OCI-LY1 (cell line): ENCODE measurements around the gene SENP8.

Experiments
- H2AFZ ChIP-seq: fragments of 200-600 bp; sonication (generic), shearing (Covaris generic); 2 replicates; pipeline ENCODE4 v1.6.0; 2014; ENCODE audit warnings: antibody characterized with exemption, mild to moderate bottlenecking, low read length
- H3F3A ChIP-seq: fragments of 200-600 bp; sonication (generic), shearing (Covaris generic); 2 replicates; pipeline ENCODE4 v1.6.0; 2014; ENCODE audit warnings: mild to moderate bottlenecking, antibody characterized with exemption, low read length, moderate library complexity; ENCODE audit not compliant: insufficient read depth
- H3K27ac ChIP-seq: fragments of 200-600 bp; sonication (generic); 2 replicates; pipeline ENCODE4 v1.5.1; 2014; ENCODE audit warnings: low read length, mixed run types, mild to moderate bottlenecking, low read depth; ENCODE audit not compliant: poor library complexity, severe bottlenecking
- H3K27me3 ChIP-seq: fragments of 200-600 bp; sonication (generic); 2 replicates; pipeline ENCODE4 v1.6.0; 2014; ENCODE audit warnings: antibody characterized with exemption, mild to moderate bottlenecking, low read length, moderate library complexity; ENCODE audit not compliant: insufficient read depth
- H3K36me3 ChIP-seq: fragments of 200-600 bp; sonication (generic); 2 replicates; pipeline ENCODE4 v1.6.1; 2014; ENCODE audit warnings: mild to moderate bottlenecking, antibody characterized with exemption, low read length, moderate library complexity, mixed read lengths; ENCODE audit not compliant: insufficient read depth
- H3K4me1 ChIP-seq: fragments of 200-600 bp; sonication (generic); 2 replicates; pipeline ENCODE4 v1.5.1; 2014; ENCODE audit warnings: mild to moderate bottlenecking, low read length, moderate library complexity; ENCODE audit not compliant: insufficient read depth, severe bottlenecking
- H3K4me2 ChIP-seq: fragments of 200-600 bp; sonication (generic), shearing (Covaris generic); 2 replicates; pipeline ENCODE4 v1.6.1; 2014; ENCODE audit warnings: low read length
- H3K4me3 ChIP-seq: fragments of 200-600 bp; sonication (generic); 2 replicates; pipeline ENCODE4 v1.5.1; 2014; ENCODE audit warnings: low read length, low read depth, mild to moderate bottlenecking, mixed read lengths; ENCODE audit not compliant: poor library complexity, severe bottlenecking
- H3K79me2 ChIP-seq: fragments of 200-600 bp; shearing (Covaris generic); 2 replicates; pipeline ENCODE4 v1.6.1; 2016; ENCODE audit warnings: mixed run types, low read length, mixed read lengths; ENCODE audit not compliant: insufficient read depth
- H3K9ac ChIP-seq: fragments of 200-600 bp; sonication (generic), shearing (Covaris generic); 2 replicates; pipeline ENCODE4 v1.6.1; 2014; ENCODE audit warnings: mild to moderate bottlenecking, low read length, mixed read lengths
- H3K9me2 ChIP-seq: fragments of 200-600 bp; sonication (generic), shearing (Covaris generic); 2 replicates; pipeline ENCODE4 v1.6.1; 2014; ENCODE audit warnings: low read depth, mild to moderate bottlenecking, low read length, mixed read lengths
- H3K9me3 ChIP-seq: fragments of 200-600 bp; shearing (Covaris generic); 2 replicates; pipeline ENCODE4 v1.6.1; 2014; ENCODE audit warnings: low read length, mixed read lengths
- H4K20me1 ChIP-seq: fragments of 200-600 bp; sonication (generic), shearing (Covaris generic); 2 replicates; pipeline ENCODE4 v1.6.0; 2016; ENCODE audit warnings: mild to moderate bottlenecking, low read length; ENCODE audit not compliant: insufficient read depth
- EZH2 ChIP-seq: fragments of 200-600 bp; sonication (generic), shearing (Covaris generic); IDR thresholded peaks from 2 replicates; pipeline ENCODE4 v1.8.0; 2017; ENCODE audit warnings: borderline replicate concordance, mixed run types, mild to moderate bottlenecking, antibody characterized with exemption, low read length, moderate library complexity, mixed read lengths
- TF ChIP-seq, protein P1 (sequence below): fragments of 200-600 bp; sonication (generic), shearing (Covaris generic); IDR thresholded peaks from 2 replicates; pipeline ENCODE4 v1.5.1; 2017; ENCODE audit warnings: mild to moderate bottlenecking, antibody characterized with exemption, low read length, moderate library complexity, mixed read lengths

The SENP8 gene

DNA sequence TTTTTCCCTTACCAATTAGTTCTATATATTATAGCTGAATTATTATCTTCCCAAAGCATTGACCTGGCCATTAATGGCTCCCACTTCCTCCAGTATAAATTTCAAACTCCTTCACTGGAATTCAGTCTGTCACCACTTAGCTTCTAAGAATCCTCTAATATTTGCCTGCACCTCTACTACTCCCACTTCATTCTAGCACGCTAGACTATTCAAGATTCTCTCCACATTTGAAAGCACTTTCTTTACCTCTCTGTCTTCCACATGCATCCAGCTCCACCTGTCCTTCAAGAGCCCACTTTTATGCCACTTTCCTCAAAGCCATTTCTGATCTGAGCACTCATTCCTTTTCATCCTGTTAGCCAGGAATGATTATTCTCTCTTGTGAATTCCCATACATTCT, 15.0 kb downstream of the SENP8 start:
- Histone ChIP-seq H3K4me1 (peaks cover 41% of the 10 kb centered on the region), H3K9me3 (no peaks in the 10 kb centered on the region), H3F3A (no peaks in the 10 kb centered on the region), H2AFZ (no peak overlapping the region), H3K4me3 (no peak overlapping the region), H3K4me2 (no peak overlapping the region), H4K20me1 (no peaks in the 10 kb centered on the region), H3K9me2 (no peaks in the 10 kb centered on the region), H3K79me2 (no peaks in the 10 kb centered on the region), H3K9ac (no peak overlapping the region), H3K27me3 (no peaks in the 10 kb centered on the region), H3K27ac (no peak overlapping the region), H3K36me3 (no peaks in the 10 kb centered on the region)
- TF ChIP-seq, protein P1, sequence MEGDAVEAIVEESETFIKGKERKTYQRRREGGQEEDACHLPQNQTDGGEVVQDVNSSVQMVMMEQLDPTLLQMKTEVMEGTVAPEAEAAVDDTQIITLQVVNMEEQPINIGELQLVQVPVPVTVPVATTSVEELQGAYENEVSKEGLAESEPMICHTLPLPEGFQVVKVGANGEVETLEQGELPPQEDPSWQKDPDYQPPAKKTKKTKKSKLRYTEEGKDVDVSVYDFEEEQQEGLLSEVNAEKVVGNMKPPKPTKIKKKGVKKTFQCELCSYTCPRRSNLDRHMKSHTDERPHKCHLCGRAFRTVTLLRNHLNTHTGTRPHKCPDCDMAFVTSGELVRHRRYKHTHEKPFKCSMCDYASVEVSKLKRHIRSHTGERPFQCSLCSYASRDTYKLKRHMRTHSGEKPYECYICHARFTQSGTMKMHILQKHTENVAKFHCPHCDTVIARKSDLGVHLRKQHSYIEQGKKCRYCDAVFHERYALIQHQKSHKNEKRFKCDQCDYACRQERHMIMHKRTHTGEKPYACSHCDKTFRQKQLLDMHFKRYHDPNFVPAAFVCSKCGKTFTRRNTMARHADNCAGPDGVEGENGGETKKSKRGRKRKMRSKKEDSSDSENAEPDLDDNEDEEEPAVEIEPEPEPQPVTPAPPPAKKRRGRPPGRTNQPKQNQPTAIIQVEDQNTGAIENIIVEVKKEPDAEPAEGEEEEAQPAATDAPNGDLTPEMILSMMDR, result no peak
- no peak for TF ChIP-seq EZH2

DNA sequence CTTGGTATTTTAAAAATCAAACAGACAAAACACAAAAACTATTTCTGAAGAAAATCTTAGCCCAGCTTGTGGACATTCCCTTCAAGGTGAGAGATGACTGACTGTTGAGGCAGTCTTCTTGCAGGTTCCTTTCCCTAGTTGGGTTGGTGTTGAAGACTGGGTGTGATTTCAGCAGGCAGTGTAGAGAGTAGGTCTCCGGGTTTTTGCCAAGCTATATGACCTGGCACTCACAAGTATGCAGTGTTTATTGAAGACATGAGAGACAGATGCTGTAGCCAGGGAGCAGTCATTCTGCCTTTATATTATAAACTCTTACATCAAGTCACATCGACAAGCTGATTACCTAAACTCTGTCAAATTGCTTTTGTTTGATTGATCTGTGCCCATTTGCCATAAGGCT, 17.5 kb downstream of the SENP8 start:
- Histone ChIP-seq H3K27ac (peak overlapping the region; percentile 37), H3K79me2 (no peaks in the 10 kb centered on the region), H4K20me1 (no peaks in the 10 kb centered on the region), H3K9me2 (no peaks in the 10 kb centered on the region), H3F3A (no peaks in the 10 kb centered on the region), H3K9me3 (no peaks in the 10 kb centered on the region), H3K4me3 (no peak overlapping the region), H3K4me2 (no peak overlapping the region), H3K36me3 (no peaks in the 10 kb centered on the region), H3K4me1 (peaks cover 46% of the 10 kb centered on the region), H3K9ac (no peak overlapping the region), H2AFZ (no peak overlapping the region), H3K27me3 (no peaks in the 10 kb centered on the region)
- no peak for TF ChIP-seq EZH2
- TF ChIP-seq, protein P1, result no peak

DNA sequence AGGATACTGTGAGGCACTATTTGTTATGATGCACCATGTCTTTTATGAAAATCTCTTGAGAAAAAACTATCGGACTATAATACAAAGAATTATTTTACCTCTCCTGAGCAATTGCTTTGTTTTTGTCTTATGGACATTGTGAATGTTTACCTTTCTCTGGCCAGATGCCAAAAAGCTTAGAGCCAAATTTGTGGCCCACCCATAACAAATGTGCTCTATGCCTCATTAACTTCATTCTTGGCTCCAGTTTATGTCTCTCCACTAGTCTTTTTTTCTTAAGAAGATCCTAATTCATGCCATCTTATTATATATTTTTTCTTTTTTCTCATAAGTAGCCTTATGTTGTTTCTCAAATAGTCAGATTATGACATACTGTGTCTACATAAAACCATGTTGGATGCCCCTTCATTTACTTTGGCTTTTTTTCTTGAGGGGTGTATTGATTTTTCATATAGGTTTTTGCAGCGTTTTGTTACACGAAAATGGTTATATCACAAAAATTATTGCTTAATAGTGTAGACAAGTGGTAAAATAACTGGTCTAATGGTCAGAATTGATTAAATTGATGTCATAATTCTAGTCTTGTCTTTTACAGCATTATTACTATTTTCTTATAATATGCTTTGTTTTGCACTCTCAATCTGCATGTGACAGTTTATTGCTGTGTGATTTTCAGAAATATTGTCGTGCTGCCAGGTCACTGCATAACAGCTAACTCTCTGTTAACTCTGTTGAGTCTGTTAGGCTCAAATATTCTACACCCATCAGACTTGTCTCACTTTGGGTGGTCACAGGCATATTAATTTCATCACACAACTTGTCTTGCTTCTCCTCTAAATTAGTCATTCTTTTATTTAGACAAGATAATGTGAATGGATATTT, 18.2 kb downstream of the SENP8 start:
- TF ChIP-seq, protein P1, result no peak
- no peak for TF ChIP-seq EZH2
- no peak overlapping the region for H3K4me2 ChIP-seq

More for the DNA sequence above, 18.2 kb downstream of the SENP8 start:
- Histone ChIP-seq H3K27me3 (no peaks in the 10 kb centered on the region), H3K79me2 (no peaks in the 10 kb centered on the region), H3K9me2 (no peaks in the 10 kb centered on the region), H3K4me1 (peaks cover 52% of the 10 kb centered on the region), H2AFZ (no peak overlapping the region), H3K9ac (no peak overlapping the region), H3K27ac (no peak overlapping the region), H3F3A (no peaks in the 10 kb centered on the region), H3K36me3 (no peaks in the 10 kb centered on the region), H3K9me3 (no peaks in the 10 kb centered on the region), H4K20me1 (no peaks in the 10 kb centered on the region), H3K4me3 (no peak overlapping the region)
